ENCODE results near the gene DCST2. TPM values are rescaled to one million over a fixed set of nuclear protein-coding genes. Genes with fewer than 3 reads are reported as not detected.

The DCST2 gene
- total and polyA plus RNA-seq, 9 of the 15 experiments (the other 6 are each of a cell fraction or from before 2014, with no cell fraction given), result 0.09 to 0.49 (median 0.11) TPM; not detected in 3

GRCh38 chr1:154973344-154974101 lies 60.1 kb downstream of the DCST2 start (continued):
- TF ChIP-seq IRF1 (CRISPR knock-in tag; IDR thresholded peaks at IDR 0.05; ENCODE audit: borderline replicate concordance) (no peak), FOXJ2 (tag; IDR thresholded peaks at IDR 0.05) (no peak), KLF6 (CRISPR knock-in tag; IDR thresholded peaks at IDR 0.05; ENCODE audit: borderline replicate concordance) (no peak), ATF1 (CRISPR knock-in tag; IDR thresholded peaks at IDR 0.05) (no peak), ATF1 (tag; IDR thresholded peaks at IDR 0.05) (peak; percentile 6), BRD9 (IDR thresholded peaks at IDR 0.05; ENCODE audit: low read depth, partially characterized antibody) (peak; percentile 61), SREBF2 (CRISPR knock-in tag; IDR thresholded peaks at IDR 0.05) (no peak), BCOR (IDR thresholded peaks at IDR 0.05) (peak; percentile 54), NR3C1 (CRISPR knock-in tag; IDR thresholded peaks at IDR 0.05) (no peak), SIN3A (IDR thresholded peaks at IDR 0.05; ENCODE audit: borderline replicate concordance in 2 of 2, control insufficient read depth in 1 of 2, low read depth in 2 of 2, low read length in 2 of 2) (peak; percentile 68 to 92; a peak in 3 of 4 replicates), EWSR1 (IDR thresholded peaks at IDR 0.05; ENCODE audit: borderline replicate concordance, low read depth, partially characterized antibody) (no peak), MAX (CRISPR knock-in tag; IDR thresholded peaks at IDR 0.05) (no peak), GTF3C2 (IDR thresholded peaks at IDR 0.05; ENCODE audit: borderline replicate concordance, extremely low read depth, insufficient read length) (no peak), HMGXB4 (CRISPR knock-in tag; IDR thresholded peaks at IDR 0.05) (0 out of 2 replicates have a peak, but pooled peaks have one; percentile 62), ELF2 (CRISPR knock-in tag; IDR thresholded peaks at IDR 0.05) (no peak), FUS (optimal IDR thresholded peaks at IDR 0.05; ENCODE audit: low read depth, low read length) (no peak), ZBTB33 (CRISPR knock-in tag; IDR thresholded peaks at IDR 0.05) (no peak), PHF20 (IDR thresholded peaks at IDR 0.05; ENCODE audit: partially characterized antibody) (no peak), SLC30A9 (CRISPR knock-in tag; IDR thresholded peaks at IDR 0.05) (no peak), NCOA4 (IDR thresholded peaks at IDR 0.05; ENCODE audit: partially characterized antibody) (no peak)

Measured in K562 (cell line).